MG63 (cell line): ENCODE measurements around the gene CCDC177. TPM values are rescaled to one million over a fixed set of nuclear protein-coding genes. Genes with fewer than 3 reads are reported as not detected.

ENCODE experiments used
- DNase-seq: peaks from one replicate; pipeline ENCODE4 v3.0.0-alpha.2; 2020
- H3K27me3 ChIP-seq: fragments of 250-450 bp; sonication (Bioruptor Pico); 2 replicates; pipeline ENCODE4 v1.5.1; 2020; ENCODE audit warnings: mild to moderate bottlenecking, moderate library complexity
- H3K36me3 ChIP-seq: fragments of 250-450 bp; sonication (Bioruptor Pico); 2 replicates; pipeline ENCODE4 v1.5.1; 2020; ENCODE audit warnings: mild to moderate bottlenecking, moderate library complexity
- H3K4me3 ChIP-seq: fragments of 250-450 bp; sonication (Bioruptor Pico); 2 replicates; pipeline ENCODE4 v1.5.1; 2020; ENCODE audit warnings: mild to moderate bottlenecking, moderate library complexity
- H3K9me3 ChIP-seq: fragments of 250-450 bp; sonication (Bioruptor Pico); 2 replicates; pipeline ENCODE4 v1.5.1; 2020; ENCODE audit warnings: mild to moderate bottlenecking, moderate library complexity
- total RNA-seq: library from RNA; depleted of rRNA; stranded (reverse); fragments of >200 nt; shearing (Covaris generic); gene quantifications from 2 replicates; pipeline ENCODE4 v1.2.3, GENCODE V29; 2014; ENCODE audit warnings: low replicate concordance

The CCDC177 gene
- total RNA-seq, 1 experiment from 2014 or later, result not detected

- H3K27me3 ChIP-seq, result no peaks in the 10 kb centered on the region
- H3K4me3 ChIP-seq, result no peak overlapping the region
- DNase-seq, result peak; percentile 9
- no peaks in the 10 kb centered on the region for H3K9me3 ChIP-seq
- H3K36me3 ChIP-seq, result no peaks in the 10 kb centered on the region
Observed at GRCh38 chr14:69547701-69548348, 26.8 kb downstream of the CCDC177 start.

GRCh38 chr14:69543341-69544115 is 31.1 kb downstream of the CCDC177 start:
- no peak overlapping the region for H3K4me3 ChIP-seq
- peak; percentile 80 for DNase-seq
- no peaks in the 10 kb centered on the region for H3K9me3 ChIP-seq
- no peaks in the 10 kb centered on the region for H3K36me3 ChIP-seq
- no peaks in the 10 kb centered on the region for H3K27me3 ChIP-seq

- no peaks in the 10 kb centered on the region for H3K27me3 ChIP-seq
- no peak overlapping the region for H3K4me3 ChIP-seq
- H3K36me3 ChIP-seq, result no peaks in the 10 kb centered on the region
- H3K9me3 ChIP-seq, result no peaks in the 10 kb centered on the region
- DNase-seq, result no peak
Observed at GRCh38 chr14:69542311-69542710, 32.4 kb downstream of the CCDC177 start.

GRCh38 chr14:69540654-69541335 is 33.9 kb downstream of the CCDC177 start:
- Histone ChIP-seq H3K36me3 (no peaks in the 10 kb centered on the region), H3K4me3 (no peak overlapping the region), H3K27me3 (no peaks in the 10 kb centered on the region), H3K9me3 (no peaks in the 10 kb centered on the region)
- DNase-seq, result no peak

- Histone ChIP-seq H3K27me3 (no peaks in the 10 kb centered on the region), H3K4me3 (no peak overlapping the region), H3K9me3 (no peaks in the 10 kb centered on the region), H3K36me3 (no peaks in the 10 kb centered on the region)
- peak; percentile 12 for DNase-seq
Observed at GRCh38 chr14:69539631-69540410, 34.9 kb downstream of the CCDC177 start.

GRCh38 chr14:69538766-69539165 is 35.9 kb downstream of the CCDC177 start:
- no peak for DNase-seq
- H3K27me3 ChIP-seq, result no peaks in the 10 kb centered on the region
- no peak overlapping the region for H3K4me3 ChIP-seq
- H3K36me3 ChIP-seq, result no peaks in the 10 kb centered on the region
- no peaks in the 10 kb centered on the region for H3K9me3 ChIP-seq

GRCh38 chr14:69537900-69538299 is 36.8 kb downstream of the CCDC177 start:
- DNase-seq, result no peak
- no peak overlapping the region for H3K4me3 ChIP-seq
- no peaks in the 10 kb centered on the region for H3K9me3 ChIP-seq
- no peaks in the 10 kb centered on the region for H3K27me3 ChIP-seq
- H3K36me3 ChIP-seq, result no peaks in the 10 kb centered on the region

GRCh38 chr14:69536971-69537370 is 37.7 kb downstream of the CCDC177 start:
- no peak for DNase-seq
- Histone ChIP-seq H3K36me3 (no peaks in the 10 kb centered on the region), H3K27me3 (no peaks in the 10 kb centered on the region), H3K9me3 (no peaks in the 10 kb centered on the region), H3K4me3 (no peak overlapping the region)

GRCh38 chr14:69535230-69535848 is 39.3 kb downstream of the CCDC177 start:
- peak; percentile 34 for DNase-seq
- no peaks in the 10 kb centered on the region for H3K36me3 ChIP-seq

GRCh38 chr14:69532561-69533340 is 41.9 kb downstream of the CCDC177 start:
- Histone ChIP-seq H3K9me3 (no peaks in the 10 kb centered on the region), H3K27me3 (no peaks in the 10 kb centered on the region), H3K4me3 (no peak overlapping the region), H3K36me3 (no peaks in the 10 kb centered on the region)
- peak; percentile 29 for DNase-seq

More at GRCh38 chr14:69535230-69535848, 39.3 kb downstream of the CCDC177 start:
- no peaks in the 10 kb centered on the region for H3K9me3 ChIP-seq
- H3K4me3 ChIP-seq, result no peak overlapping the region
- H3K27me3 ChIP-seq, result no peaks in the 10 kb centered on the region

- Histone ChIP-seq H3K9me3 (no peaks in the 10 kb centered on the region), H3K4me3 (no peak overlapping the region), H3K27me3 (no peaks in the 10 kb centered on the region), H3K36me3 (no peaks in the 10 kb centered on the region)
- DNase-seq, result no peak
Observed at GRCh38 chr14:69531135-69531534, 43.5 kb downstream of the CCDC177 start.

GRCh38 chr14:69530095-69530494 is 44.6 kb downstream of the CCDC177 start:
- H3K4me3 ChIP-seq, result no peak overlapping the region
- no peaks in the 10 kb centered on the region; the same call in 1 of the 2 replicates for H3K27me3 ChIP-seq
- H3K36me3 ChIP-seq, result no peaks in the 10 kb centered on the region
- no peaks in the 10 kb centered on the region for H3K9me3 ChIP-seq
- no peak for DNase-seq

GRCh38 chr14:69529563-69529962 is 45.1 kb downstream of the CCDC177 start:
- no peak for DNase-seq
- H3K9me3 ChIP-seq, result no peaks in the 10 kb centered on the region
- no peaks in the 10 kb centered on the region for H3K36me3 ChIP-seq
- no peaks in the 10 kb centered on the region; the same call in 1 of the 2 replicates for H3K27me3 ChIP-seq
- no peak overlapping the region for H3K4me3 ChIP-seq

GRCh38 chr14:69528930-69529329 is 45.7 kb downstream of the CCDC177 start:
- H3K9me3 ChIP-seq, result no peaks in the 10 kb centered on the region
- H3K4me3 ChIP-seq, result no peak overlapping the region
- DNase-seq, result no peak
- H3K36me3 ChIP-seq, result no peaks in the 10 kb centered on the region
- H3K27me3 ChIP-seq, result no peaks in the 10 kb centered on the region; the same call in 1 of the 2 replicates

GRCh38 chr14:69528143-69528542 is 46.5 kb downstream of the CCDC177 start:
- no peak overlapping the region for H3K4me3 ChIP-seq
- no peaks in the 10 kb centered on the region for H3K9me3 ChIP-seq
- DNase-seq, result no peak
- no peaks in the 10 kb centered on the region; the same call in 1 of the 2 replicates for H3K27me3 ChIP-seq
- no peaks in the 10 kb centered on the region for H3K36me3 ChIP-seq

GRCh38 chr14:69527635-69528034 is 47.0 kb downstream of the CCDC177 start:
- Histone ChIP-seq H3K27me3 (no peaks in the 10 kb centered on the region; the same call in 1 of the 2 replicates), H3K9me3 (no peaks in the 10 kb centered on the region), H3K36me3 (no peaks in the 10 kb centered on the region), H3K4me3 (no peak overlapping the region)
- DNase-seq, result no peak
